K562 (cell line): ENCODE data around the gene ABCB6. TPM values are rescaled to one million over a fixed set of nuclear protein-coding genes. Genes with fewer than 3 reads are reported as not detected.

Experiments
- ARID2 ChIP-seq: fragments of 450-650 bp; IDR thresholded peaks from 2 replicates; pipeline ENCODE4 v1.6.1; 2017; ENCODE audit warnings: antibody characterized with exemption, mild to moderate bottlenecking
- BACH1 ChIP-seq: fragments of 200-800 bp; sonication (Bioruptor generic); IDR thresholded peaks from 2 replicates; pipeline ENCODE4 v1.6.1; 2016; ENCODE audit warnings: missing genetic modification characterization, missing compliant biosample characterization
- BRF2 ChIP-seq: IDR thresholded peaks from 3 replicates; pipeline ENCODE4 v1.6.1; 2011; ENCODE audit warnings: borderline replicate concordance, mild to moderate bottlenecking; ENCODE audit not compliant: insufficient read length, insufficient read depth
- CHD1 ChIP-seq: fragments of 200-600 bp; sonication (generic); IDR thresholded peaks from one replicate; pipeline ENCODE4 v1.6.1; 2012; ENCODE audit warnings: mild to moderate bottlenecking, moderate library complexity, low read length, inconsistent platforms
- CSDE1 ChIP-seq, 2 experiments: fragments of 450-650 bp; IDR thresholded peaks; 2 replicates each; pipeline ENCODE4 v1.6.1; 2016; ENCODE audit warnings: mild to moderate bottlenecking in 1 of 2
- E2F4 ChIP-seq: sonication (generic); formaldehyde crosslinking; IDR thresholded peaks from 2 replicates; pipeline ENCODE4 v1.8.0; 2022; ENCODE audit warnings: mild to moderate bottlenecking, low read depth, missing genetic modification reagents
- FOXP1 ChIP-seq: sonication (generic); formaldehyde crosslinking; IDR thresholded peaks from 2 replicates; pipeline ENCODE4 v1.8.0; 2022; ENCODE audit warnings: mild to moderate bottlenecking, missing genetic modification reagents
- GTF2B ChIP-seq: IDR thresholded peaks from 2 replicates; pipeline ENCODE4 v1.6.1; 2011; ENCODE audit not compliant: insufficient read length; ENCODE audit errors: extremely low read depth
- HEY1 ChIP-seq: fragments of 250-450 bp; sonication (Bioruptor Pico); IDR thresholded peaks from 2 replicates; pipeline ENCODE4 v1.5.0; 2020; ENCODE audit warnings: mild to moderate bottlenecking, moderate library complexity, borderline replicate concordance
- KLF16 ChIP-seq: IDR thresholded peaks from 2 replicates; pipeline ENCODE4 v1.6.1; 2016; ENCODE audit warnings: antibody characterized with exemption
- LEF1 ChIP-seq: fragments of 450-650 bp; IDR thresholded peaks from 2 replicates; pipeline ENCODE4 v1.6.1; 2016; ENCODE audit warnings: mild to moderate bottlenecking
- NBN ChIP-seq: fragments of 450-650 bp; IDR thresholded peaks from 2 replicates; pipeline ENCODE4 v1.6.1; 2016; ENCODE audit warnings: low read depth, mild to moderate bottlenecking
- NCOA1 ChIP-seq: fragments of 450-650 bp; IDR thresholded peaks from 2 replicates; pipeline ENCODE4 v1.6.1; 2016; ENCODE audit warnings: low read depth
- PKNOX1 ChIP-seq: fragments of 450-650 bp; IDR thresholded peaks from 2 replicates; pipeline ENCODE4 v1.6.1; 2016
- SRF ChIP-seq, 2 experiments: fragments of 250-450, 450-650 bp in 1 of 2; sonication (Bioruptor Pico) in 1 of 2; sonication (generic) in 1 of 2; formaldehyde crosslinking; IDR thresholded peaks; 2 replicates each; pipeline versions ENCODE4 v1.5.0 to v1.5.1; 2020 to 2022; ENCODE audit warnings: mild to moderate bottlenecking in 1 of 2, missing genetic modification reagents in 1 of 2
- TAL1 ChIP-seq: fragments of 450-650 bp; IDR thresholded peaks from 2 replicates; pipeline ENCODE4 v1.6.1; 2016; ENCODE audit warnings: mild to moderate bottlenecking
- TBL1XR1 ChIP-seq, 2 experiments: IDR thresholded peaks; 2 replicates each; pipeline ENCODE4 v1.6.1; 2012; ENCODE audit warnings: improper control_type of control experiment in 2 of 2, low read length in 2 of 2, mild to moderate bottlenecking in 1 of 2
- TFAM ChIP-seq: fragments of 250-450 bp; sonication (Bioruptor Pico); conservative IDR thresholded peaks from 2 replicates; pipeline ENCODE4 v1.5.0; 2021; ENCODE audit warnings: mild to moderate bottlenecking, moderate library complexity
- U2AF2 ChIP-seq: fragments of 200-400 bp; formaldehyde crosslinking; optimal IDR thresholded peaks from 2 replicates; pipeline ENCODE3; 2017; ENCODE audit warnings: low read depth, mild to moderate bottlenecking, low read length
- ZNF277 ChIP-seq: fragments of 250-450 bp; sonication (Bioruptor Pico); IDR thresholded peaks from 2 replicates; pipeline ENCODE4 v1.8.0; 2022; ENCODE audit warnings: inconsistent platforms, mild to moderate bottlenecking, moderate library complexity, borderline replicate concordance
- ZNF282 ChIP-seq: sonication (generic); formaldehyde crosslinking; IDR thresholded peaks from 2 replicates; pipeline ENCODE4 v1.8.1; 2023; ENCODE audit warnings: missing genetic modification reagents
- ZNF445 ChIP-seq: fragments of 250-450 bp; sonication (Bioruptor Pico); IDR thresholded peaks from 2 replicates; pipeline ENCODE4 v1.4.0; 2020; ENCODE audit warnings: low read depth, mild to moderate bottlenecking, moderate library complexity
- ZNF561 ChIP-seq: fragments of 450-650 bp; formaldehyde crosslinking; conservative IDR thresholded peaks from 2 replicates; pipeline ENCODE4 v1.4.0; 2020; ENCODE audit warnings: mild to moderate bottlenecking, moderate library complexity
- ZSCAN32 ChIP-seq: fragments of 450-650 bp; formaldehyde crosslinking; IDR thresholded peaks from 2 replicates; pipeline ENCODE4 v1.4.0; 2020; ENCODE audit warnings: mild to moderate bottlenecking, moderate library complexity
- polyA plus RNA-seq, 8 experiments: library from polyadenylated mRNA; depleted of rRNA in 4 of 8; stranded (reverse) in 5 of 8; unstranded in 3 of 8; fragments of >200 nt; fragmentation: Nextera tagmentation in 2 of 8; fragmentation: Illumina TruSeq in 1 of 8; extraction: Ambion mirVana in 2 of 8; extraction: Trizol in 1 of 8; gene quantifications; 2 replicates each; pipeline versions ENCODE4 v1.2.1 to v1.2.3, GENCODE V29; 2011 to 2014; ENCODE audit warnings: inconsistent platforms in 1 of 8, missing spikeins in 1 of 8
- total RNA-seq, 7 experiments: library from RNA; depleted of rRNA in 6 of 7; stranded (reverse); fragments of >200 nt in 6 of 7; fragmentation: Illumina TruSeq in 2 of 7; extraction: Trizol in 2 of 7; gene quantifications; 2 replicates each; pipeline versions ENCODE4 v1.2.1 to v1.2.3, GENCODE V29; 2011 to 2021; ENCODE audit warnings: low replicate concordance in 1 of 7

Gene ABCB6
- total and polyA plus RNA-seq, 9 of the 15 experiments (the other 6 are each of a cell fraction or from before 2014, with no cell fraction given): 3.7 to 29.8 (median 16.8) TPM

- TF ChIP-seq E2F4 (CRISPR knock-in tag) (no peak), NCOA1 (no peak), CHD1 (no peak), U2AF2 (no peak), ZNF561 (CRISPR knock-in tag) (no peak), CSDE1 (IDR thresholded peaks at IDR 0.05) (0 out of 4 replicates have a peak, but pooled peaks of 1 of the 2 experiments have one; percentile 23), SRF (CRISPR knock-in tag; IDR thresholded peaks at IDR 0.05) (peak in 1 of 2 experiments; percentile 94; a peak in 2 of 4 replicates), BACH1 (tag) (0 out of 2 replicates have a peak, but pooled peaks have one; percentile 61), TBL1XR1 (IDR thresholded peaks at IDR 0.05; ENCODE audit: low read length in 2 of 2) (0 out of 4 replicates have a peak, but pooled peaks of 1 of the 2 experiments have one; percentile 24), ARID2 (no peak), TAL1 (no peak), LEF1 (0 out of 2 replicates have a peak, but pooled peaks have one; percentile 24), TFAM (CRISPR knock-in tag) (no peak), ZNF277 (CRISPR knock-in tag) (no peak), KLF16 (peak; percentile 83), GTF2B (no peak), ZSCAN32 (CRISPR knock-in tag) (no peak), ZNF445 (no peak), FOXP1 (CRISPR knock-in tag) (peak; percentile 55; the same call in 1 of the 2 replicates), BRF2 (no peak), PKNOX1 (no peak), NBN (peak; percentile 43; the same call in 1 of the 2 replicates), HEY1 (CRISPR knock-in tag) (no peak), ZNF282 (CRISPR knock-in tag) (0 out of 2 replicates have a peak, but pooled peaks have one; percentile 38)
These were observed 26.6 kb upstream of the ABCB6 start, which contains the start of the genes GLB1L and STK16 (continued) for GRCh38 chr2:219245148-219245898.
